HepG2 (cell line): ENCODE results near the gene SLC43A3. TPM values are rescaled to one million over a fixed set of nuclear protein-coding genes. Genes with fewer than 3 reads are reported as not detected.

Experiments used
- ATAD3A ChIP-seq: sonication (generic); formaldehyde crosslinking; IDR thresholded peaks from 2 replicates; pipeline ENCODE4 v1.4.0; 2020; ENCODE audit warnings: missing genetic modification reagents
- ATM ChIP-seq: fragments of 450-650 bp; IDR thresholded peaks from 2 replicates; pipeline ENCODE4 v1.7.1; 2017; ENCODE audit warnings: mild to moderate bottlenecking, borderline replicate concordance
- ETS1 ChIP-seq: sonication (generic); formaldehyde crosslinking; IDR thresholded peaks from 2 replicates; pipeline ENCODE4 v1.4.0; 2020; ENCODE audit warnings: missing genetic modification reagents
- JDP2 ChIP-seq: sonication (generic); formaldehyde crosslinking; IDR thresholded peaks from 2 replicates; pipeline ENCODE4 v1.8.1; 2022; ENCODE audit warnings: missing genetic modification reagents, borderline replicate concordance
- KDM5A ChIP-seq: fragments of 200-600 bp; sonication (generic); IDR thresholded peaks from 2 replicates; pipeline ENCODE4 v1.7.0; 2018; ENCODE audit warnings: antibody characterized with exemption, mild to moderate bottlenecking, low read length, borderline replicate concordance
- MEF2D ChIP-seq: sonication (generic); formaldehyde crosslinking; IDR thresholded peaks from 2 replicates; pipeline ENCODE4 v1.5.1; 2020; ENCODE audit warnings: mild to moderate bottlenecking, missing genetic modification reagents
- NONO ChIP-seq, 2 experiments: fragments of 450-650 bp in 1 of 2; sonication (generic) in 1 of 2; formaldehyde crosslinking in 1 of 2; IDR thresholded peaks in 1 of 2; conservative IDR thresholded peaks in 1 of 2; 2 replicates each; pipeline versions ENCODE4 v1.6.1 to v1.8.0; 2017 to 2022; ENCODE audit warnings: mild to moderate bottlenecking in 1 of 2, missing genetic modification reagents in 1 of 2, moderate library complexity in 1 of 2
- PCBP1 ChIP-seq: fragments of 200-400 bp; formaldehyde crosslinking; IDR thresholded peaks from 2 replicates; pipeline ENCODE4 v1.6.1; 2017; ENCODE audit warnings: mild to moderate bottlenecking, low read depth, low read length, borderline replicate concordance
- SMC3 ChIP-seq: IDR thresholded peaks from 2 replicates; pipeline ENCODE4 v1.6.1; 2011; ENCODE audit warnings: low read length, improper control_type of control experiment
- SMYD3 ChIP-seq: sonication (generic); formaldehyde crosslinking; IDR thresholded peaks from 2 replicates; pipeline ENCODE4 v1.8.1; 2023; ENCODE audit warnings: mild to moderate bottlenecking, missing genetic modification reagents
- SNAI1 ChIP-seq: sonication (generic); formaldehyde crosslinking; IDR thresholded peaks from 2 replicates; pipeline ENCODE4 v1.5.0; 2020; ENCODE audit warnings: mild to moderate bottlenecking, missing genetic modification reagents, borderline replicate concordance
- SP2 ChIP-seq: sonication (generic); formaldehyde crosslinking; IDR thresholded peaks from 2 replicates; pipeline ENCODE4 v1.5.1; 2020; ENCODE audit warnings: mild to moderate bottlenecking, missing genetic modification reagents
- TCF12 ChIP-seq, 2 experiments: fragments of 450-650 bp in 1 of 2; sonication (generic) in 1 of 2; formaldehyde crosslinking in 1 of 2; IDR thresholded peaks; 2 replicates each; pipeline versions ENCODE4 v1.6.1 to v1.8.0; 2017 to 2022; ENCODE audit warnings: antibody characterized with exemption in 1 of 2, mild to moderate bottlenecking in 1 of 2, missing genetic modification reagents in 1 of 2, moderate library complexity in 1 of 2
- WIZ ChIP-seq: sonication (generic); formaldehyde crosslinking; IDR thresholded peaks from 2 replicates; pipeline ENCODE4 v1.5.1; 2020; ENCODE audit warnings: mild to moderate bottlenecking, missing genetic modification reagents
- ZNF12 ChIP-seq: sonication (generic); formaldehyde crosslinking; IDR thresholded peaks from 2 replicates; pipeline ENCODE4 v1.5.0; 2020; ENCODE audit warnings: missing genetic modification reagents
- ZNF280B ChIP-seq: sonication (generic); formaldehyde crosslinking; IDR thresholded peaks from 2 replicates; pipeline ENCODE4 v1.5.0; 2020; ENCODE audit warnings: missing genetic modification reagents, mild to moderate bottlenecking, borderline replicate concordance
- ZNF44 ChIP-seq: sonication (generic); formaldehyde crosslinking; IDR thresholded peaks from 2 replicates; pipeline ENCODE4 v1.5.1; 2020; ENCODE audit warnings: mild to moderate bottlenecking, missing genetic modification reagents
- ZNF543 ChIP-seq: sonication (generic); formaldehyde crosslinking; IDR thresholded peaks from 2 replicates; pipeline ENCODE4 v1.4.0; 2020; ENCODE audit warnings: mild to moderate bottlenecking, missing genetic modification reagents
- ZNF556 ChIP-seq: sonication (generic); formaldehyde crosslinking; IDR thresholded peaks from 2 replicates; pipeline ENCODE4 v1.4.0; 2020; ENCODE audit warnings: mild to moderate bottlenecking, missing genetic modification reagents, borderline replicate concordance
- ZNF567 ChIP-seq: sonication (generic); formaldehyde crosslinking; IDR thresholded peaks from 2 replicates; pipeline ENCODE4 v1.8.1; 2023; ENCODE audit warnings: mild to moderate bottlenecking, missing genetic modification reagents, borderline replicate concordance
- ZNF574 ChIP-seq: sonication (generic); formaldehyde crosslinking; IDR thresholded peaks from 2 replicates; pipeline ENCODE4 v1.4.0; 2020; ENCODE audit warnings: missing genetic modification reagents
- ZNF598 ChIP-seq: sonication (generic); formaldehyde crosslinking; IDR thresholded peaks from 2 replicates; pipeline ENCODE4 v1.5.1; 2020; ENCODE audit warnings: mild to moderate bottlenecking, missing genetic modification reagents, borderline replicate concordance
- ZNF615 ChIP-seq: sonication (generic); formaldehyde crosslinking; IDR thresholded peaks from 2 replicates; pipeline ENCODE4 v1.5.0; 2020; ENCODE audit warnings: mild to moderate bottlenecking, missing genetic modification reagents, borderline replicate concordance
- ZNF782 ChIP-seq: sonication (generic); formaldehyde crosslinking; IDR thresholded peaks from 2 replicates; pipeline ENCODE4 v1.4.0; 2020; ENCODE audit warnings: missing genetic modification reagents, mild to moderate bottlenecking, borderline replicate concordance
- ZSCAN30 ChIP-seq: sonication (generic); formaldehyde crosslinking; IDR thresholded peaks from 2 replicates; pipeline ENCODE4 v1.5.0; 2020; ENCODE audit warnings: mild to moderate bottlenecking, missing genetic modification reagents
- polyA plus RNA-seq, 8 experiments: library from polyadenylated mRNA; depleted of rRNA in 3 of 8; stranded (reverse) in 7 of 8; unstranded in 1 of 8; fragments of >200 nt; fragmentation: Illumina TruSeq in 4 of 8; extraction: Trizol in 4 of 8; gene quantifications; 2 replicates each; pipeline versions ENCODE4 v1.2.1 to v1.2.3, GENCODE V29; 2011 to 2016; ENCODE audit warnings: low read depth in 4 of 8, missing spikeins in 1 of 8, mixed read lengths in 1 of 8; ENCODE audit not compliant: insufficient read depth in 1 of 8
- total RNA-seq, 5 experiments: library from RNA; depleted of rRNA; stranded (reverse); fragments of >200 nt; fragmentation: Illumina TruSeq; extraction: Trizol; gene quantifications; 2 replicates each; pipeline ENCODE4 v1.2.3, GENCODE V29; 2016; ENCODE audit warnings: low read depth in 1 of 5

Gene SLC43A3
- total and polyA plus RNA-seq, 2 of the 13 experiments (the other 11 are each of a cell fraction or from before 2014, with no cell fraction given) = 2.6 TPM; not detected in 1

- TF ChIP-seq ZNF543 (CRISPR knock-in tag) (0 out of 2 replicates have a peak, but pooled peaks have one; percentile 43), MEF2D (CRISPR knock-in tag) (peak; percentile 92), SMC3 (no peak), ZNF567 (CRISPR knock-in tag) (no peak), SMYD3 (CRISPR knock-in tag) (no peak), JDP2 (no peak), ZNF574 (CRISPR knock-in tag) (peak; percentile 87), ZNF44 (CRISPR knock-in tag) (no peak), ZNF782 (CRISPR knock-in tag) (0 out of 2 replicates have a peak, but pooled peaks have one; percentile 36), ZNF598 (CRISPR knock-in tag) (peak; percentile 32; the same call in 1 of the 2 replicates), TCF12 (IDR thresholded peaks at IDR 0.05) (no peak), TCF12 (CRISPR knock-in tag; IDR thresholded peaks at IDR 0.05) (peak; percentile 87; the same call in 1 of the 2 replicates), PCBP1 (no peak), ETS1 (CRISPR knock-in tag) (no peak), ZNF615 (CRISPR knock-in tag) (peak; percentile 43; the same call in 1 of the 2 replicates), ATAD3A (no peak), ZNF12 (CRISPR knock-in tag) (peak; percentile 48; the same call in 1 of the 2 replicates), KDM5A (no peak), ZSCAN30 (CRISPR knock-in tag) (no peak), ATM (no peak), WIZ (CRISPR knock-in tag) (peak; percentile 94), ZNF280B (no peak), ZNF556 (CRISPR knock-in tag) (peak; percentile 87; the same call in 1 of the 2 replicates), SNAI1 (no peak), NONO (IDR thresholded peaks at IDR 0.05) (no peak), NONO (CRISPR knock-in tag; conservative IDR thresholded peaks at IDR 0.05) (peak; percentile 93), SP2 (no peak)
Observed at GRCh38 chr11:57453543-57454177, 26.7 kb upstream of the SLC43A3 start (continued).
